Measurements from ENCODE around the gene PROC. TPM values are rescaled to one million over a fixed set of nuclear protein-coding genes. Genes with fewer than 3 reads are reported as not detected.

The PROC gene
- total RNA-seq, 2 experiments from 2014 or later: not detected

DNA sequence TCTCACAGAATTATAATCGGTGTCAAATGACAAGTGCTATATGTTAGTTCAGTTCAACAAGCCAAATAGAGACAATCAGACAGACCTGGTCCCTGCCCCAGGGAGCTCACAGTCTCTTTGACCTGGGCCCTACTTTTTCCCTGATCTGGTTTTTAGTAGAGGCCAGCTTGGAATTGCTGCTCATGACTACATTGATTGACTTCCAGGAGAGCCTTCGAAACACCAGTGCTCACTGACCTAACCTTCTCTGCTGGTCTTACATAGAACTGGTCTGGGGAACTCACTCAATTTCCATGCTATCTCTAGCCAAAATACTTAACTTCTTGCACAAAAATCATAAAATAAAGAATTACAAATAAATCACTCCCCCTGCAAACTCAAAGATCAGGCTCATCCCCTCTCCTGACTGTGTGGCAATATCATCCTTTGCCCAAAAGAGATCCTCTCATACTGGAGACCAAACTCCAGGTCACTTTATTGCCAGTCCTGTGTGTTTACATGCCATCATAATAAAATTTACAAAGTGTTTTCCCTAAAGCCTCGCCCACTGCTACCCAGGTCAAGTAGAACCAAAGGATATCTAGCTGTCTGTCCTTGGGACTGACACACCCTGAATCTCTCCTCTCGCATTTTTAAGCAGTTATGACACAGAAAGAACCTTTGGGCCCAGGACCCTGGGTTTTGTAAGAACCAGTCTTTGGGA lies 53.2 kb downstream of the PROC start:
- TF ChIP-seq, protein P1, sequence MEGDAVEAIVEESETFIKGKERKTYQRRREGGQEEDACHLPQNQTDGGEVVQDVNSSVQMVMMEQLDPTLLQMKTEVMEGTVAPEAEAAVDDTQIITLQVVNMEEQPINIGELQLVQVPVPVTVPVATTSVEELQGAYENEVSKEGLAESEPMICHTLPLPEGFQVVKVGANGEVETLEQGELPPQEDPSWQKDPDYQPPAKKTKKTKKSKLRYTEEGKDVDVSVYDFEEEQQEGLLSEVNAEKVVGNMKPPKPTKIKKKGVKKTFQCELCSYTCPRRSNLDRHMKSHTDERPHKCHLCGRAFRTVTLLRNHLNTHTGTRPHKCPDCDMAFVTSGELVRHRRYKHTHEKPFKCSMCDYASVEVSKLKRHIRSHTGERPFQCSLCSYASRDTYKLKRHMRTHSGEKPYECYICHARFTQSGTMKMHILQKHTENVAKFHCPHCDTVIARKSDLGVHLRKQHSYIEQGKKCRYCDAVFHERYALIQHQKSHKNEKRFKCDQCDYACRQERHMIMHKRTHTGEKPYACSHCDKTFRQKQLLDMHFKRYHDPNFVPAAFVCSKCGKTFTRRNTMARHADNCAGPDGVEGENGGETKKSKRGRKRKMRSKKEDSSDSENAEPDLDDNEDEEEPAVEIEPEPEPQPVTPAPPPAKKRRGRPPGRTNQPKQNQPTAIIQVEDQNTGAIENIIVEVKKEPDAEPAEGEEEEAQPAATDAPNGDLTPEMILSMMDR (IDR thresholded peaks at IDR 0.05): no peak
- no peaks in the 10 kb centered on the region for H3K4me1 Mint-ChIP-seq (ENCODE audit: low read depth)
- ChIA-PET POLR2A (interaction anchor here (1.0 kb wide), 1 partner anchor 9 kb away, joined by 7 read pairs; no protein-coding TSS in a partner anchor), CTCF (interaction anchor here (1.2 to 1.4 kb wide), 2 partner anchors 8 to 18 kb away, joined by 3 to 12 read pairs; no protein-coding TSS in a partner anchor)
- peaks cover 25% of the 10 kb centered on the region for H3K36me3 Mint-ChIP-seq (ENCODE audit: low read depth)
- intact Hi-C loops (cut with micrococcal nuclease): no loop called here
- DNase-seq (no peak), ATAC-seq (no peak)
- H3K27me3 Mint-ChIP-seq: no peaks in the 10 kb centered on the region
- H3K9me3 Mint-ChIP-seq: peaks cover 9% of the 10 kb centered on the region
- no peak overlapping the region for H3K27ac Mint-ChIP-seq
- H3K4me3 Mint-ChIP-seq: no peak overlapping the region

DNA sequence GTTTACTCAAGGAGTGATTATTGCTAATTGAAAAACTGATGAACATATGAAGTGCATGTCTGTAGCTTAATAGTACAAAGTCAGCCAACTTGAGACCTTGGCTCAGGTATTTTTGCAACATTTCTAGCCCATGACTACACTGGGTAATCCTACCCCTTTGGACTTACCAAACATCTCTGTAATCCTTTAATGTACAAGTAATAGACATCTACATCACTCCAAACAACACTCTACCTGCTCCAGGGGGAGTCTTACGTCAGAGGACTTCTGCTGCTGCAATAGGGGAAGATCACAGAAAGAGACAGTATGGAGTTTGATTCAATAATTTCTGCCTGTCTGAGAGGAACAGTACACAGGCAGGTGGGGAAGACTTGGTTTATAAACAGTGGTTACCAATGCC lies 54.0 kb downstream of the PROC start:
- Mint-ChIP-seq H3K27ac (no peak overlapping the region), H3K9me3 (peaks cover 9% of the 10 kb centered on the region), H3K4me1 (ENCODE audit: low read depth) (no peaks in the 10 kb centered on the region), H3K27me3 (no peaks in the 10 kb centered on the region), H3K36me3 (ENCODE audit: low read depth) (peaks cover 23% of the 10 kb centered on the region), H3K4me3 (no peak overlapping the region)
- ATAC-seq (no peak), DNase-seq (no peak)
- POLR2A ChIA-PET: no interaction called here
- intact Hi-C loops (cut with micrococcal nuclease): no loop called here
- TF ChIP-seq, protein P1 (IDR thresholded peaks at IDR 0.05): no peak
- CTCF ChIA-PET: no interaction called here

DNA sequence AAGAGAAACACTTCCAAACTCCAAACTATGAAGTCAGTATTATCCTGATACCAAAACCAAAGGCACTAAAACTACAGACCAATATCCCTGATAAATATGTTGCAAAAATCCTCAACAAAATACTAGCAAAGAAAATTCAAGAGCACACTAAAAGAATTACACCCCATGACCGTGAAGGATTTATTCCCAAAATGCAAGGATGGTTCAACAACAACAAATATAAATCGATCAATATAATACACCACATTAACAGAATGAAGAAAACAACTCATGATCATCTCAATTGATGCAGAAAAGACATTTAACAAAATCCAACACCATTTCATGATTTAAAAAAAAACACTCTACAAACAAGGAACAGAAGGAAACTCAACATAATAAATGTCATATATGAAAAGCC lies 57.6 kb downstream of the PROC start:
- Mint-ChIP-seq H3K27me3 (no peaks in the 10 kb centered on the region), H3K9me3 (peaks cover 9% of the 10 kb centered on the region), H3K27ac (no peak overlapping the region), H3K4me1 (ENCODE audit: low read depth) (no peaks in the 10 kb centered on the region), H3K36me3 (ENCODE audit: low read depth) (peaks cover 21% of the 10 kb centered on the region), H3K4me3 (no peak overlapping the region)
- TF ChIP-seq, protein P1 (IDR thresholded peaks at IDR 0.05): no peak
- ChIA-PET CTCF (interaction anchor here (0.7 to 1.1 kb wide), 2 partner anchors 14 to 68 kb away, joined by 3 read pairs; no protein-coding TSS in a partner anchor), POLR2A (no interaction called here)
- DNase-seq: no peak
- intact Hi-C loops (cut with micrococcal nuclease): no loop called here
- no peak for ATAC-seq

Small RNA genes lying within 50 kb of the gene (microRNA-seq; reads per million reads assigned to microRNA genes)
- gene MIR4783 (ENCODE audit: borderline microRNAs expressed, borderline replicate concordance): not detected

Other genes starting within 250 kb of the PROC start
- not detected for gene CYP27C1, start 198.1 kb upstream of the PROC start, total RNA-seq
- gene ERCC3, start 124.3 kb upstream of the PROC start, total RNA-seq: 10 to 100 TPM; 43.7 to 43.9 TPM
- 10 to 100 TPM; 54.7 to 55.5 TPM for gene MAP3K2, start 30.5 kb upstream of the PROC start, total RNA-seq
- gene IWS1, start 108.1 kb downstream of the PROC start, total RNA-seq: 10 to 100 TPM; 52.3 to 53.7 TPM
- 1 to 10 TPM in 1 of 2 experiments, under 1 TPM in 1; 0.65 to 1.2 TPM for gene MYO7B, start 117.3 kb downstream of the PROC start, total RNA-seq
- not detected for gene GPR17, start 227.7 kb downstream of the PROC start, total RNA-seq

All from activated CD8-positive, alpha-beta T cell treated with anti-CD3 and anti-CD28 coated beads for 36 hours (primary cell).